SK-N-SH (cell line): ENCODE measurements around the gene HIPK2.

Source experiments
- MXI1 ChIP-seq: IDR thresholded peaks from 2 replicates; pipeline ENCODE4 v1.6.1; 2012; ENCODE audit warnings: mild to moderate bottlenecking, low read depth, low read length, improper control_type of control experiment
- TAF1 ChIP-seq: IDR thresholded peaks from 2 replicates; pipeline ENCODE4 v1.6.1; 2012; ENCODE audit warnings: low read depth, mild to moderate bottlenecking, low read length, moderate library complexity, borderline replicate concordance
- TF ChIP-seq, protein P1 (sequence below): fragments of 200-600 bp; sonication (generic); IDR thresholded peaks from 2 replicates; pipeline ENCODE4 v1.6.1; 2017; ENCODE audit warnings: antibody characterized with exemption, mild to moderate bottlenecking, moderate library complexity
- TF ChIP-seq, protein P2 (sequence below): fragments of 150-350 bp; IDR thresholded peaks from 2 replicates; pipeline ENCODE4 v1.6.1; 2017; ENCODE audit warnings: antibody characterized with exemption, low read length, low read depth, borderline replicate concordance

DNA sequence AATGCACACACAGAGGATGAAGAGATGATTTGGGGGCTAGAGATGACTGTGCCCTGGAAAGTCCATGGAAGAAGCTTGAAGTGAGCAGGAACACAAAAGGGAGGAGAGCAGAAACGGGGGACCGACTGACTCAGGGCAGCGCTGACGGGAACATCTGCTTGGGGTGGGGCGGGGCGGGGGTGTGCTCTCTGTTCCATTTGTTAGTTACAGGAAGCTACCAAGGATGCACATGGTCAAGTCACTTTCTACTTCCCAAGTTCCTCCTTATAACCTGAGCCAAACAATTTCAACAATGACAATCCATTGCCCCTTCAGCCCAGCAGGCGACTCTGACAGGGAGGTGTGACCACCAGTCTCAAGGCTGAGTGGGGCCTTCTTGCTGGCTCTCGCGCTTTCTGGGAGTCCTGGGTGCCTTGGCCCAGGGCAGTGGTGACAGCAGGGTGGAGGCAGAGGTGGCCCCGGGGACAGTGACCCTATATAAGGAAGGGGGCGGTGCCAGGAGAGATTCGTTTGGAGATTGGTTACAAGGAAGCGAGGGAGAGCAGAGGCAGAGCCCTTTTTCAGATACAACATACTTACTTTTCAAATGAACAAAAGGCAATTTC lies 214.7 kb downstream of the HIPK2 start:
- TF ChIP-seq, protein P1, sequence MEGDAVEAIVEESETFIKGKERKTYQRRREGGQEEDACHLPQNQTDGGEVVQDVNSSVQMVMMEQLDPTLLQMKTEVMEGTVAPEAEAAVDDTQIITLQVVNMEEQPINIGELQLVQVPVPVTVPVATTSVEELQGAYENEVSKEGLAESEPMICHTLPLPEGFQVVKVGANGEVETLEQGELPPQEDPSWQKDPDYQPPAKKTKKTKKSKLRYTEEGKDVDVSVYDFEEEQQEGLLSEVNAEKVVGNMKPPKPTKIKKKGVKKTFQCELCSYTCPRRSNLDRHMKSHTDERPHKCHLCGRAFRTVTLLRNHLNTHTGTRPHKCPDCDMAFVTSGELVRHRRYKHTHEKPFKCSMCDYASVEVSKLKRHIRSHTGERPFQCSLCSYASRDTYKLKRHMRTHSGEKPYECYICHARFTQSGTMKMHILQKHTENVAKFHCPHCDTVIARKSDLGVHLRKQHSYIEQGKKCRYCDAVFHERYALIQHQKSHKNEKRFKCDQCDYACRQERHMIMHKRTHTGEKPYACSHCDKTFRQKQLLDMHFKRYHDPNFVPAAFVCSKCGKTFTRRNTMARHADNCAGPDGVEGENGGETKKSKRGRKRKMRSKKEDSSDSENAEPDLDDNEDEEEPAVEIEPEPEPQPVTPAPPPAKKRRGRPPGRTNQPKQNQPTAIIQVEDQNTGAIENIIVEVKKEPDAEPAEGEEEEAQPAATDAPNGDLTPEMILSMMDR = no peak
- TF ChIP-seq MXI1 (no peak), TAF1 (no peak)
- TF ChIP-seq, protein P2, sequence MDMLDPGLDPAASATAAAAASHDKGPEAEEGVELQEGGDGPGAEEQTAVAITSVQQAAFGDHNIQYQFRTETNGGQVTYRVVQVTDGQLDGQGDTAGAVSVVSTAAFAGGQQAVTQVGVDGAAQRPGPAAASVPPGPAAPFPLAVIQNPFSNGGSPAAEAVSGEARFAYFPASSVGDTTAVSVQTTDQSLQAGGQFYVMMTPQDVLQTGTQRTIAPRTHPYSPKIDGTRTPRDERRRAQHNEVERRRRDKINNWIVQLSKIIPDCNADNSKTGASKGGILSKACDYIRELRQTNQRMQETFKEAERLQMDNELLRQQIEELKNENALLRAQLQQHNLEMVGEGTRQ = no peak
